Right ventricle myocardium inferior (tissue), 1 donor: ENCODE measurements around the gene CEP68. TPM values are rescaled to one million over a fixed set of nuclear protein-coding genes. Genes with fewer than 3 reads are reported as not detected.
A peak's percentile ranks its signal among the peaks of the same experiment; 100 is the strongest.

Experiments used
- ATAC-seq: fragments of 200-7000 bp; cut with Tn5 transposase; one replicate; pipeline ENCODE4 v1.9.1; 2020; ENCODE audit warnings: mild to moderate bottlenecking, moderate library complexity
- DNase-seq: peaks from one replicate; pipeline ENCODE4 v3.0.0; 2021; ENCODE audit errors: missing footprints
- intact Hi-C: fragments of 100-400 bp; cut with DNase I; formaldehyde crosslinking; loops from one replicate; pipeline ENCODE4 v1.11.0; 2022
- total RNA-seq: library from RNA; stranded (reverse); fragmentation: NEBNext Ultra II Directional; extraction: Animal tissue kit (Norgen Biotek cat#: 25700); gene quantifications from one replicate; pipeline ENCODE4 v1.2.1, GENCODE V29; 2021
- donor health status: DM: no; HTN: yes; CAD: no; lungs with severe emphysema.

The CEP68 gene
- total RNA-seq, 1 donor from 2014 or later = 19.7 TPM

DNA sequence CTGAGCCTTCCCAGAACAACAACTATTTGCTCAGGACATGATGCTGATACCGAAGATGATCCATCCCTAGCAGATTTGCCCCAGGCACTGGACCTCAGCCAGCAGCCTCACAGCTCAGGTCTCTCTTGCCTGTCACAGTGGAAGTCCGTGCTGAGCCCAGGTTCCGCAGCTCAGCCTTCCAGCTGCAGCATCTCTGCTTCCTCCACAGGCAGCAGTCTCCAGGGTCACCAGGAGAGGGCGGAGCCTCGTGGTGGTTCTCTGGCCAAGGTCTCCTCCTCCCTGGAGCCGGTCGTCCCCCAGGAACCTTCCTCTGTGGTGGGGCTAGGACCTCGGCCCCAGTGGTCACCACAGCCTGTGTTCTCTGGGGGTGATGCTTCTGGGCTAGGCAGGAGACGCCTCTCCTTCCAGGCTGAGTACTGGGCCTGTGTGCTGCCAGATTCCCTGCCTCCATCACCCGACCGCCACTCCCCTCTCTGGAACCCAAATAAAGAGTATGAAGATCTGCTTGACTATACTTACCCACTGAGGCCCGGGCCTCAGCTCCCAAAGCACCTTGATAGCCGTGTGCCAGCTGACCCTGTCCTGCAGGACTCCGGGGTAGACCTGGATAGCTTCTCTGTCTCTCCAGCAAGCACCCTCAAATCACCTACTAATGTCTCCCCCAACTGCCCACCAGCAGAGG, 15.4 kb downstream of the CEP68 start:
- ATAC-seq (no peak), DNase-seq (no peak)
- intact Hi-C loops = loop anchor here (5.0 kb wide), 1 partner anchor 61 kb away; the partner anchor contains the start of gene RAB1A

DNA sequence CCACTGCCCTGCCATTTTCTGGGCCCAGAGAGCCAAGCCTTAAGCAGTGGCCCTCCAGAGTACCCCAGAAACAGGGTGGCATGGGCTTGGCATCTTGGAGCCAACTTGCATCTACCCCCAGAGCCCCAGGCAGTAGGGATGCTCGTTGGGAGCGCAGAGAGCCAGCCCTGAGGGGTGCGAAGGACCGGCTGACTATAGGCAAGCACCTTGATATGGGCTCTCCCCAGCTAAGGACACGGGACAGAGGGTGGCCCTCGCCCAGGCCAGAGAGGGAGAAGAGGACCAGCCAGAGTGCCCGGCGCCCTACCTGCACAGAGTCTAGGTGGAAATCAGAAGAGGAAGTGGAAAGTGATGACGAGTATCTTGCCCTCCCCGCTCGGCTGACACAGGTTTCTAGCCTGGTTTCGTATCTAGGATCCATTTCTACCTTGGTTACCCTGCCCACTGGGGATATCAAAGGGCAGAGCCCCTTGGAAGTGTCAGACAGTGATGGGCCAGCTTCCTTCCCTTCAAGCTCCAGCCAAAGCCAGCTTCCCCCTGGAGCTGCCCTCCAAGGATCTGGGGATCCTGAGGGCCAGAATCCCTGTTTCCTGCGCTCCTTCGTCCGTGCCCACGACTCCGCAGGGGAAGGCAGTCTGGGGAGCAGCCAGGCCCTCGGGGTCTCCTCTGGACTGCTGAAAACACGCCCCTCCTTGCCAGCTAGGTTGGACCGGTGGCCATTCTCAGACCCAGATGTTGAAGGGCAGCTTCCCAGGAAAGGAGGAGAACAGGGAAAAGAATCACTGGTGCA, 16.2 kb downstream of the CEP68 start:
- ATAC-seq (no peak), DNase-seq (no peak)
- intact Hi-C loops = loop anchor here (5.0 kb wide), 1 partner anchor 60 kb away; the partner anchor contains the start of gene RAB1A

DNA sequence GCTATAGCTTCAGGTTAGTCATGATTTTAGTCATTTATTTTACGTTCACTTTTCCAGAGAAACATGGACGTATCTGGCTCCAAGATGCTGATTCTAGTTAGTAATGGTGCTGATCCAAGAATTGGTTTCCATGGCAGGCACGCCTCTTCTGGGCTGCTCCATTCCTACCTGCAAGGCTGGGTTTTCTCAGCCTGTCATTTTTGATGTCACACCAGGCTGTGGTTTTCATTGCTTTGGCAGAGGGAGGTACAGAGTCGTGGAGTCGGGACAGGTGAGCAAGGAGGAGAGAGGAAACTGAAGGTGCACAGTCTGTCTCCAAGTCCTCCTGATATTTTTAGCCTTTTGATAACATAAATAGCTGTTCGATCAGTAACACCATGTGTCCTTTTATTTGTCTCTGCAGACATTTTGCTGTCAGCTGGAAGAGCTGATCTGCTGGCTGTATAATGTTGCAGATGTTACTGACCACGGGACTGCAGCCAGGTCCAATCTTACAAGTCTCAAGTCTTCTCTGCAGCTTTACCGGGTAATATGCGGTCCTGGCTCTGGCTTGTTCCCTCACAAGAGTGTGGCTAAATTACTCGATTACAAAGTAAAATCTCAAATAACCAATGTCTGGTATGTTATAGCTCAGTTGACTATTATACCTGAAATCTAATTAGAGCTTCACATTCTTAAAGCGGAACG, 17.8 kb downstream of the CEP68 start:
- no peak for ATAC-seq
- intact Hi-C loops = loop anchor here (5.0 kb wide), 1 partner anchor 58 kb away; the partner anchor contains the start of gene RAB1A

DNA sequence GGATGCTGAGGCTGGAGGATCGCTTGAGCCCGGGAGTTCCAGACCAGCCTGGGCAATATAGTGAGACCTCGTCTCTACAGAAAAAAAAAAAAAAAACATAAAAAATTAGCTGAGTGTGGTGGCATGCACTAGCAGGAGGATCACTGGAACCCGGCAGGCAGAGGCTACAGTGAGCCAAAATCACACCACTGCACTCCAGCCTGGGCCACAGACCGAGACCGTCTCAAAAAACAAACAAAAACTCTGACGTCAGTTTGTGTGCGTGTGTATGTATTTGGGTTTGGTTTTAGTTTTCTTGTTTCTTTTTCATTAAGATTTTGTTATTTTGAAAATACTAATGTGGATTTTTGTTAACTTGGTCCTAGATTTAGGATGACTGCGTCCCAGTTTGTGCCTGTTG, 19.0 kb downstream of the CEP68 start:
- ATAC-seq (no peak), DNase-seq (no peak)
- intact Hi-C loops = no loop called here

More for the DNA sequence above, 17.8 kb downstream of the CEP68 start:
- no peak for DNase-seq

DNA sequence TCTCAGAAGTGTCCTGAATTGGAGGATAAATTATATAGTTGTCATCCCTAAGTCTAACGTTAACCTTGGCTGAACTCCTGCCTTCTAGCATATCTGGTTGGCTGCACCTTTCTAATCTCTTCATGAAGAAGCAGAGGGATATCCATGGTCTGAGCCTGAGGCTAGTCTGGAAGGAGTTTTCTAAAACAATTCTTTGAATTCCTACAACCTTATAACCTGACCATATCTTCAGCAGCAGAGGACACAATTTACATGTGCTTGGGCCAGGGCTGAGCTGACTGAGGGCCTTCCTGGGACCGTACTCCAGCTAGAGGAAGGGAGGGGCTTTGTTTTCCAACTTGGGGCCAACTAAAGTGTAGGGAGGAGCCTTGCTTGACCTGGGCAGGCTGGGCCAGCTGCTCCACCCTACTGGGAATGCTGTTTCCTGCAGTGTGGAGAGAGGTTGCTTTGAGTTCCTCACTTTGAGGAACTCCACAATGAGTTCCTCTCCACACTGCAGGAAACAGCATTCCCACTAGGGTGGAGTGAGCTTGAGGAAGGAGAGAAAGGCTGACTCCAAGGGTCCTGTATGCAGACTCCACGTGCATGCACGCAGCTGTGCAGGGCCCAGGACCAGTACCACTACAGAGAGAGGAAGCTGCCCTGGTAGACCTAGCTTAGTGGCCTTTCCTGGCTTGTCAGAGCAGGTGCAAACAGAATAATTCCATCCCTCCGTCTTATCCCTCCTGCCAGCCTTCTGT, 19.6 kb downstream of the CEP68 start:
- ATAC-seq = peak; percentile 78
- DNase-seq = no peak
- intact Hi-C loops = no loop called here

DNA sequence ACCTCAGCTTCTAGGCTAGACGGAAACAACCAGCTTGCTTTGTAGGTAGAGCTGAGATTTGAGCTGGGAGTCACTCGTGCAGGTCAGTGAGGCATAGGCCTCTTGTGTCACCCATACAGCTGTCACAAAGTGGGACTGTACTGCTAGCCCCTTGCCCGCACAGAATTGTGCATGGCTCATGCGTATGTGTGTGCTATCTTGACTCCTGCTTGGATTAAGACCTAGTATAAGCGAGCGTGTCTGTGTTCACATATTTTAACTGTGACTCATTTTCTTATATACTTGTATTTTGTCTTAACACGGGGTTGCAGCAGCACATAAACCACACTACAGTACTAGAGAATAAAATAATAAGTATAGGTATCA, 20.1 kb downstream of the CEP68 start:
- DNase-seq = no peak
- ATAC-seq = no peak
- intact Hi-C loops = no loop called here

DNA sequence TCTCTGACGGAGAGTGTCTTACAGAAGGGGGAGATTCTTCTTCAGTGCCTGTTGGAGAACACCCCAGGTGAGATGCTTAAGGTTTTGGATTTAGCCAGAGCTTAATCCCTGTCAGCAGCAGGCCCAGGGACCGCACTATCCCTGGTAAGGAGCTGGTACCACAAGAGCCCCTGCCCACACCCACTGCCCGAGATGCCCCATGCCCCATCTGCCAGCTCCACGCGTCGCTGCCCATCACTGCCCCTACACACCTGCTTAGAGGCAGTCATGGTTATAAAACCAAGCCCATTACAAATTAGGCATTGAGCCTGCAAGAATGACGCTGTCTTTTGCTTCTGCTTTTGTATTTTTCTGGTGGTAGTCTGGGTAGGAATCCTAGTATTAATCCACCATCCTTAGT, 21.7 kb downstream of the CEP68 start:
- intact Hi-C loops = no loop called here
- ATAC-seq (no peak), DNase-seq (no peak)

DNA sequence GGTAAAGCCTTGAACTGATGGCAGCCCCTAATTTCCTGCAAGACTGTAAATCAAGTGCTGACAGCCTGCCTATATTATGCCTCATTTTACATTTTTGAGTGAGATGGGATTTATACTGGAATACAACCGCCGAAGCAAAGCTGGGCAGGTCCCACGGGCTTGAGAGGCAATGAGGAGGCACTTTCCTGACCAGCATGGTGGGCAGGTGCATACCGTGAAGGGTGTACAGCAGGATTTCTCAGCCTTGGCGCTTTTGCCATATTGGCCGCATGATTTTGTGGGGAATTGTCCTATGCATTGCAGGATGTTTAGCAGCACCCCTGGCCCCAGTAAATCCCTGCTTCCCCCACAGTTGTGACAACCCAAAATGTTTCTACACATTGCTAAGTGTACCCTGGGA, 22.8 kb downstream of the CEP68 start:
- ATAC-seq = no peak
- intact Hi-C loops = no loop called here
- DNase-seq = no peak

DNA sequence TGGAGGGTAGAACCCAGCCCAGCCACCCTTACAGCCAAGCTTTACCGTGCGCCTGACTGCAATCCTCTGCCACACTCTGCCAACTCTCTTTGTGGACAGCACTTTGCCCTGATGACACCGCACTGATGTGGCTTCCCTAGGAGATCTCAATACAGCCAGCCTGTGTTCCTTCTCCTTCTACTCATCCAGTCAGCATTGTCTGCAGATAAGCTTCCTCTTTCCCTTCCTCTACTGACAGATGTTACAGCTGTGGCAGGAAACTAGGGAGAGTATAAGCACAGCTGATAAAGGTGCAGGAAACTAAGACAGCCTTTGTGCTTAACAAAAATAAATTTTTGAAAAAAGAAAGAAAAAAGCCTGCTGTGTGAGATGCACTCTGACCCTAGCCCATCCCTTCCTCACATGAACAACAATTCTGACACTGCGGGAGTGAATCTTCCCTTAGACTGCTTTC, 25.0 kb downstream of the CEP68 start:
- ATAC-seq (peak; percentile 77), DNase-seq (no peak)
- intact Hi-C loops = no loop called here

DNA sequence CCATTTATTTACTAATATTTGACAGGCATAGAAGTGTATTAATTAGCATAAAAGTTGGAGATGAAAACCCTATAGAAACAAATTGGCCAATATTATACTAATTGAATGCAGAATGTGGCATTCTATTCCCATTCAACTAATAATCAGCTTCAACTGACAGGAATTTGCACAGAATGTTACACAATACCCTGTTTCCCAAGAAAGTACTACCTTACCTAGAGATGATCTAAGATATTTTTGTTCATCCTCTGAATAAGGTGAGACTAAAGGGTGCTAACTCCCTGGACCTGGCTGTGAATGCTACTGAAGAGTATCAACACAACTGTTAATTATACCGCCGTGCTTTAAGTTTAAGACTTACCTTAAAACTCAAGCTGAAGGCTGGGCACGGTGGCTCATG, 28.9 kb downstream of the CEP68 start:
- intact Hi-C loops = no loop called here
- ATAC-seq = no peak
- no peak for DNase-seq

DNA sequence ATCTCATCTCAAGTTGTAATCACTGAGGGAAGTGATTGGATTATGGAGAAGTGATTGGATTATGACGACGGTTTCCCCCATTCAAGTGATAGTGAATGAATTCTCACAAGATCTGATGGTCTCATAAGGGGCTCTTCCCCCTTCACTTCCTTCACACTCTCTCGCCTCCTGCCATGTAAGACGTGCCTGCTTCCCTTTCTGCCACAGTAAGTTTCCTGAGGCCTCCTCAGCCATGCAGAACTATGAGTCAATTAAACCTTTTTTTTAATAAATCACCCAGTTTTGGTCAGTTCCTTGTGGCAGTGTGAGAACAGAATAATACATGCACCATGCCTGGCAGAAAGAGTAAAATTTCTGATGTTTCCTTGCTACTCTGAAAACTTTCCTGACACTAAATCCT, 36.6 kb downstream of the CEP68 start:
- ATAC-seq = no peak
- DNase-seq = no peak
- intact Hi-C loops = no loop called here

DNA sequence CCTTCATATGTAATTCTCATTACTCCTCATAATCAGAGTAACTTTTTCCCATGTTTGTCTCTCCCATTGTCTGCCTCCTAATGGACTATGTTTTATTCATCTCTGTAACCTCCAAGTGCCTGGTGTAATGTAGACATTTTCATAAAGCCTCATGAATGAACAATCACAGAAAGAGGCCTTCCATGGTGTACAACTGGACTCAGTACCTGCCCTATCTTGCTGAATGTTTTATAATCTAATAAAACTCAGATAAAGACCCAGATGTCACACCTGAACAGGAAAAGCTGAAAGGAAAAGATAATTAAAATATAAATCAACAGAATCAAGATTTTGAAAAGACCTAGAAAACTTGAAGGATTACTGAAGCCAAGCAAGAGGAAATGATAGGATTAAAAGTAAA, 37.0 kb downstream of the CEP68 start:
- ATAC-seq (no peak), DNase-seq (no peak)
- intact Hi-C loops = no loop called here

DNA sequence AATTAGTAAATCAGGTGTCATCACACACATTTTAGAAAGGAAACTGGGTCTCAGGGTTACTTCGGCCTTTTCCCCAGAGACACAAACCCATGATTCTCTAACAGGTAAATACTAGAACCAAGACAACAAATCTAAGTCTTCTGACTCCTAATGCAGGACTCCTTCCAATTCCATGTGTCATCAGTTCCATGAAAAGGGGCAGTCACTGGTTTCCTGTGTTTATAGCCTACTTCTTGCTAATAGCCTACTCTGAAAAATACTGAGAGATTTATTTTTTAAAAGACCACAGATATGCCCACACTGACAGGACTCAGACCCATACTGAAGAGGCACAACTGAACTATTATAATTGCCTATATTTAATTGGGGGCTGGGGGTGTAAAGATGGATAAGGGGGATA, 40.7 kb downstream of the CEP68 start:
- no peak for ATAC-seq
- DNase-seq = no peak
- intact Hi-C loops = no loop called here

DNA sequence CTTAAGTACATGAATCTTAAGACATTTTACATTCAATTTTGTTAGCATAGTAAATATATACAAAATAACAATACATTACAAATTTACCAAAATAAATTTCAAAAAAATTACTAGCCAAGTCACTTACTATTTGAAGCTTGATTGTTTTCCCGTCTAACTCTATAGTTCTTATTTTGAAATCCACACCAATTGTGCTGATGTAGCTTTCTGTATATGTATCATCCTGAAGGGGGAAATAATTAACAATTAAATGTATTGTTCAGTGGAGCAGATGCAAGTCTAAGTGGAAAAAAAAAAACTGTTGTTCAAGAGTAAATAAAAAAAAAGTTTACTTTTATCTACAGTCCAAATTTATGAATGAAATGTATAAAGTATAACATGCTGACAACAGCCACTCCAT, 41.6 kb downstream of the CEP68 start:
- no peak for ATAC-seq
- intact Hi-C loops = no loop called here
- DNase-seq = no peak

DNA sequence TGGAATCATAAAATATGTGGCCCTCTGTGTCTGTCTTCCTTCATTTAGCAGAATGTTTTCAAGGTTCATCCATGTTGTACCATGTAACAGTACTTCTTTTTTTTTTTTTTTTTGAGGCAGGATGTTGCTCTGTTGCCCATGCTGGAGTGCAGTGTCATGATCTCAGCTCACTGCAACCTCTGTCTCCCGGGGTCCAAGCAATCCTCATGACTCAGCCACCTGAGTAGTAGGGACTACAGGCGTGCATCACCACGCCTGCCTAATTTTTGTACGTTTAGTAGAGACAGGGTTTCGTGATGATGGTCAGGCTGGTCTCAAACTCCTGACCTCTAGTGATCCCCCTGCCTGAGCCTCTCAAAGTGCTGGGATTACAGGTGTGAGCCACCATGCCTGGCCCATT, 42.5 kb downstream of the CEP68 start:
- peak; percentile 37 for ATAC-seq
- intact Hi-C loops = no loop called here
- no peak for DNase-seq

DNA sequence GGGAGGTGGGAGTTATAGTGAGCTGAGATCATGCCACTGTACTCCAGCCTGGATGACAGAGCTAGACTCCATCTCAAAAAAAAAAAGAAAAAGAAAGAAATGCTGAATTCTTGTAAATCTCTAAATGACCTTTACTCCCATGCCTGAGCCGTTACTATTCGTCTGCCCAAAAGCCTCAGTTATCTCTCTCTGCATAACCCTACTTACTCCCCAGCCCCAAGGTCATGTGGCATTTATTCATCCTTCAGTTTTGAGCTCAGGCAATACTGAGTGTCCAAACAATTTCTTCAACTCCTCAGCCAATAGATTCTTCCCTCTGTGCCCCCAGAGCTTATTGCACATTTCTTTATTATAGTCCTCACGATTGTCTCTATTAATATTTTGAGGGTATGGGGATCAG, 44.9 kb downstream of the CEP68 start:
- intact Hi-C loops = no loop called here
- no peak for DNase-seq
- ATAC-seq = no peak

DNA sequence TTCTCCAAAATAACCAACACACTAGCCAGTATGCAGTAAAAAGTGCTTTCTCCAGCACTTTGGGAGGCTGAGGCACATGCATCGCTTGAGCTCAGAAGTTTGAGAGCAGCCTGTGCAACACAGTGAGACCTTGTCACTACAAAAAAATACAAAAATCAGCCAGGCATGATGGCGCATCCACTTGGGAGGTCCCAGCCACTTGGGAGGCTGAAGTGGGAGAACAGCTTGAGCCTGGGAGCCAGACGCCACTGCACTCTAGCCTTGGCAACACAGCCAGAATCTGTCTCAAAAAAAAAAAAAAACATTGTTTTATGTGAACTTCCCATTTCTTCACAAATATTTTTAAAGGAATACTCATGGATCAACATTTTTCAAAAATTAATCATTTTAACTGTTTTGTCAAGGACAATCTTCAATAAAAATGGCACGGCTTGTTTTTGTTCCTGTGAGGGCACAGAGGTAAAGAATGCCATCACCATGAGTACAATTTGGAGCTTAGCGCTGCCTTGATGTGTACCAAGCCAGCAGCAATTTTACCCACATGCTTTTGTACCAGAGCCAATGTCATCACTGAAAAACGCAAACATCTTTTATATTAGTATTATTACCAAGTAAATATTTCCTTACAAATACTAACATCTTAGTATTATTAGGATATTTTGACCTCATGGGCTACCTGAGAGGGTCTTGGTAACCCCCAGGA, 46.9 kb downstream of the CEP68 start:
- intact Hi-C loops = no loop called here
- ATAC-seq = no peak
- no peak for DNase-seq

DNA sequence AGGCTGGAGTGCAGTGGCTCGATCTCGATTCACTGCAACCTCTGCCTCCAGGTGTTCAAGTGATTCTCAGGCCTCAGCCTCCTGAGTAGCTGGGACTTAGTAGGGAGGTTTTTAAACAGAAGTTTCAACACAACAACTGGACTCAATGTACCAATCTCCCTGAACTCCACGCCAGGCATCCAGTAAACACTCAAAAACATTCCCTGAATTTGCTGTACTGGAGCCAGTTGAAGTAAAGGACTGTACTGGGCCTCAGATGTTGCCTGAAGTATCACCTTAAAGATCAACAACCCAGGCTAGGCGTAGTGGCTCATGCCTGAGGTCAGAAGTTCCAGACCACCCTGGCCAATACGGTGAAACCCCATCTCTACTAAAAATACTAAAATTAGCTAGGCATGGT, 51.3 kb downstream of the CEP68 start:
- DNase-seq (no peak), ATAC-seq (peak; percentile 42)
- intact Hi-C loops = no loop called here

DNA sequence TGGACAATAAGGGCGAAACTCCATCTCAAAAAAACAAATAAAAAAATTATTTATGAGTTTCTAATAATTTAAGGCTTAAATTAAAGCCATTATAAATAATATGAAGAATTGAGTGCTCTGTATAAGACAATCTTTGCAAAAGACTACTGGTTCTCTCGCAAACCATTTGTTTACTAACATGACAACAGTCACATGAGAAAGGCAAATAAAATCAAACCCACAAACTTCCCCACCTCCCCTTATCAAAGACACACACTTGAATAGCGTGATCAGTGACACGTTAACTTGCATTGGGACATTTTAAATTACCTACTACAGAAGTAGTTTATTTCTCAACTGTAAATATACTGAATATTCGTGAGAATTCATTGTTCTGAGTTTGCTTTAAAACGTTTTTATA, 52.6 kb downstream of the CEP68 start:
- intact Hi-C loops = no loop called here
- ATAC-seq = no peak
- no peak for DNase-seq
